GM19193 (cell line): ENCODE results near the gene CRTC1.

Experiments used
- POLR2A ChIP-seq: IDR thresholded peaks from 4 replicates; pipeline ENCODE4 v1.6.1; 2011; ENCODE audit not compliant: insufficient read depth, insufficient read length; ENCODE audit errors: extremely low read depth

Gene CRTC1

GRCh38 chr19:18789883-18790565 lies 106.5 kb downstream of the CRTC1 start:
- no peak for TF ChIP-seq POLR2A

DNA sequence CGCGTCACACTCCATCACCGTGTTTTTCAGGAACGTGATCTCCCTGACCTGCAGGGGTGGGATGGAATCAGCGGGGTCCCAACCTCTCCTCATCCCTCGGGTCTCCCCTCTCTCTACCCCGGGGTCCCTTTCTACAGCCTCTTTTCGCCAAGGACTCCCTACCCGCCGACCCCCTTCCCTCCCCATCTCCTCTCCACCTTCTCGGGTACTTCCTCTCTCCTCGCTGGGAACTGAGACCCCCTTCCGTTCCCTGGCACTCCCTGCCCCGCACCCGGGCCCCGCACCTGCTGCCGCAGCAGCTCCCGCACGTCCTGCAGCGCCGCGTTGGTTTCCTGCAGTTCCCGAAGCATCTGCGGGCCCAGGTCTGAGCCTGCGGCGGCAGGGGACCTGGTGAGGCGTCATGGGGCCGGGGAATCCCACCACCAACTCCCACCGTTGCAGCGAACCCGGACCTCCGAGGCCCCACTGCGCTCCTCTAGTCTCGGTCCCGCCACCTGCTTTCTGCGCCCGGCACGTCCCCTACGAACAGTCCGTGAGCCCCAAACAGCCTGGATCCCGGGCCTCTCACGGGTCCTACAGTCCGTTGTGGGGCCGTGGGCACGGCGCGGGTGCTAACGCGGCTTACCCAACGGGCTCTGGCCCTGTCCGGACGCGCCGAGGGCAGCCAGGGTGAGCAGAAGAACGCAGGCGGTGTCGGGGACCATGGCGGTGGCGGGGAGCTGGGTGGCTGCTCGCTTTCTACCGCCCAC lies 107.3 kb downstream of the CRTC1 start, which contains the start of gene COMP:
Gene COMP (minus strand): TSS at position 740 of the 749 bp plus-strand sequence. CDS start 36 bp downstream, at position 704.
- no peak for TF ChIP-seq POLR2A

GRCh38 chr19:18791315-18791678 lies 107.8 kb downstream of the CRTC1 start:
- no peak for TF ChIP-seq POLR2A

- TF ChIP-seq POLR2A, result no peak
Measured at GRCh38 chr19:18792661-18793060, 109.2 kb downstream of the CRTC1 start.

GRCh38 chr19:18793144-18794028 lies 109.9 kb downstream of the CRTC1 start:
- no peak for TF ChIP-seq POLR2A

DNA sequence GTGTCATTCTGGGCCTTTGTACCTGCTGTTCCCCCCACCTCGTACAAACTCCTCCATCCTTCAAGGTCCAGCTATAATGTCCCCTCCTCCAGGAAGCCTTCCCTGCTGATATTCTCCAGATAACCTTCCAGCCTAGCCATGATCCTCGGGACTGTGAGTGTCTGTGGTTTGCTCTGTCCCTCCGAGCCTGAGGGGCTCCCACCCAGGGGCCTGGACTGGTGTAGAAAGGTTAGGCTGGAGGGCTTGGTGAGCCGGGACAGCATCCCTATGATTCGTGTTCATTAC lies 110.5 kb downstream of the CRTC1 start:
- no peak for TF ChIP-seq POLR2A

DNA sequence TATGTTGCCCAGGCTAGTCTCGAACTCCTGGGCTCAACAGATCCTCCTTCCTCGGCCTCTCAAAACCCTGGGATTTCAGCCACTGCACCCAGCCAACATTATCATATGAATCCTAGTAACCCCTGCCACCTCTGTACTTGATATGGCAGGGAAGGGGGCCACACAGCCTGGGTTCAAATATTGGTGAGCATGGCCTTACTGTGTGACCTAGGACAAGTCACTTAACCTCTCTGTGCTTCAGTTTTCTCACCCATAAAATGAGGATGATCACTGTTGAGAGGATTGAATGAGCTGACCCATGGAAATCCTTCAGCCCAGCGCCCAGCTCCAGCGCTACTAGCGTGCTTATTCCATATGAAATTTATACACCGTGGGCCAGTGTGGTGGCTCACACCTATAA lies 111.2 kb downstream of the CRTC1 start:
- TF ChIP-seq POLR2A, result no peak

DNA sequence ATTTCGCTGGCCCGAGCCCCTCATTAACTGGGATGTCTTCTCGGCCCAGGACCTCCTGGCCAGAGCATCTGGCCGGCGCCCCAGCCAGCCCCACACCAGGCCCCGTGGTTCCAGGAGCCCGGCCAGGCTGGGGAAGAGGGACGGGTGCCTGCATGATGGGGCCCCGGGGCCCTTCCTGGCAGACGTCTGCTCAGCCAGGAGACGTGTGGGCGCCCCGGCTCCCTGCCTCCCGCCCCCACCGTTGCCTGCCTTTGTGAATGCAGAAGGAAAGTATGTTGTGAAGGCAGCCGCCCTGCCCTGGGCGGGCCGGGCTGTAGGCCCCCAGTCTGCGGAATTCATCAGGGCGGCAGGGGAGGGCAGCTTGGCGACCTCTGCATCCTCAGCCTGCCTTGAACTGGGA lies 112.1 kb downstream of the CRTC1 start:
- TF ChIP-seq POLR2A, result no peak

DNA sequence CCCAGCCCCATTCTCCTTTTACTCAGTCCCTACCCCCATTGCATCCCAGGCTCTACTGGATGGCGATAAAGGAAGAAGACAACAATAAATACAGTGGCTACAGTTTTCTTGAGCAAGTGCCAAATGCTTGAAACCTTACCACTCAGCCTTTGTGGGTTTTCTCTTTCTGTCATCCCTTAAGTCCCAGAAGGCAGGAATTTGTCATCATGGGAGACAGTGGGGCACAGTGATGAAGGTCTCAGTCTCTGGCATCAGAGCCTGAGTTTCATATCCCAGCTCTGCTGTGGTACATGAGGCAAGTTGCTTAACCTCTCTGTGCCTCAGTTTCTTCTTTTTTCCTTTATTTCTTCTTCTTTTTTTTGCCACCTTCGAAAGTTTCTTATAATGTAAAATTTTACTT lies 112.8 kb downstream of the CRTC1 start:
- TF ChIP-seq POLR2A, result no peak

DNA sequence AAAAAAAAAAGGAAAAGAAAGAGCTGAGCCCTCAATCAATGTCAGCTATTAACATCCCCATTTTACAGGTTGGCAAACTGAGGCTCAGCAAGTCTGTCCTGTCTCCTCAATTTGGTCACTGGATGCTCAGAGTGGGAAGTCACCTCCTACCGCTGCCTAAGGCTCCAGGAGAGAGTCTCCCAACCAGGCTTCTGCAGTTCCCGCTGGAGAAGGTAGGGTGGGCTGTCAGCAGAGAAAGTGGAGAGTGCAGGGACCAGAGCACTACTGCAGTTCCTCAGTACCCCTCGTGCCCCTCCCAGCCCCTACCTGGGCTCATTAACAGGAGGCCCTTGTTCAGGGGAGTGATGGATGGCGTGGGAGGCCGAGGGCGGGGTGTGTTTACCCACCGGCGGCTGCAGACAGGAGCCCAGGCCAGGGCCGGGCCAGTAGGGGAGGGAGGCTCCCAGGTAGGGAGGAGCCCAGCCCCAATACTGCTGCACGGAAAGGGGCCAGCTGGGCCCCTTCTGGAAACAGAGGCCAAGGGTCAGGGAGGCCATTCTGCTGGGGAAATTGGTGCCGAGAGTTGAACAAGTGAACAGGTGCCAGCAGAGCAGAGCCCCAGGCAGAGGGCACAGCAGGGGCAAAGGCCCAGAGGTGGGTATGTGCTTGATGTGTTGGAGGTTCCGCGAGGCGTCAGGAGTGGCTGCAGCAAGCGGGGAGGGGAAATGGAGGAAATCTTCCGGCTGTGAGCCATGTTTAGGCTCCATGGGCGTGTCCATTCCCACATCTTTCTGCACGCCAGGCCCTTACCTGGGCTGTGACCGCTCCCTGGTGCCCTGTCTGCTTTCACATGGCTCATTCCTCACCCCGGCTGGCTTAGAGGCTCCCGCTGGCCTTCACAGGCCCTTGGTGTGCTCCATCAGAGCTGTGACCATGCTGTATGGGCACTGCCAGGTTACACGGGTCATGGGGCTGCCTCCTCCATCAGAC lies 115.2 kb downstream of the CRTC1 start:
- no peak for TF ChIP-seq POLR2A

DNA sequence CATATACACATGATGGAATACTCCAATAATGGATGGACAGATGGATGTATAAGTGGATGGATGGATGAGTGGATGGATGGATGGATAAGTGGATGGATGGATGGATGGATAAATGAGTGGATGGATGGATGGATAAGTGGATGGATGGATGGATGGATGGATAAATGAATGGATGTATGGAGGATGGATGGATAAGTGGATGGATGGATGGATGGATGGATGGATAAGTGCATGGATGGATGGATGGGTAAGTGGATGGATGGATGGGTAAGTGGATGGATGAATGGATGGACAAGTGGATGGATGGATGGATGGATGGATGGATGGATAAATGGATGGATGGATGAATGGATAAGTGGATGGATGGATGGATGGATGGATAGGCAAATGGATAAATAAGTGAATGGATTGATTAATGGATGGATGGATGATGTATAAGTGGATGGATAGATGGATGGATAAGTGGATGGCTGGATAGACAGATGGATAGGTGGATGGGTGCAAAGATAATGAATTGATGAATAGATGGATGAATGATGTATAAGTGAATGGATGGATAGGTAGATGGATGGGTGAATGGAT lies 116.0 kb downstream of the CRTC1 start:
- TF ChIP-seq POLR2A, result no peak

GRCh38 chr19:18800079-18800478 lies 116.6 kb downstream of the CRTC1 start:
- no peak for TF ChIP-seq POLR2A

DNA sequence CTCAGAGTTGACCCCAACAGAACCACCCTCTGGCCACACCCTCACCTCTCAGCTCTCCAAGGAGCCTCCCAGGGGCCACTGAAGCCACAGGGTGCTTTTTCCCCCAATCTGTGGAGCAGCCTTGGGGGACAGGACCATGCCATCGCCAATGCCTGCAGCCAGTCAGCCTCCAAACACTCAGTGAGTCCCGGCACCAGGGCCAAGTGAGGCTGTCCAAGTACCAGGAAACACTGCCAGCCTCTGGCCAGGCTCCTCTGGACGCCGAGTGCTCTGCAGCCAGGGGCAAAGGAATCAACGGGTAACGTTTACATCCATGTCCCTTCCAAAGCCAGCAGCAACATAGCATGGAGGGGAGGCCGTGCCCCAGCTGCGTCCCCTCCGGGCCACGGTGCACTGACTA lies 117.2 kb downstream of the CRTC1 start:
- no peak for TF ChIP-seq POLR2A

DNA sequence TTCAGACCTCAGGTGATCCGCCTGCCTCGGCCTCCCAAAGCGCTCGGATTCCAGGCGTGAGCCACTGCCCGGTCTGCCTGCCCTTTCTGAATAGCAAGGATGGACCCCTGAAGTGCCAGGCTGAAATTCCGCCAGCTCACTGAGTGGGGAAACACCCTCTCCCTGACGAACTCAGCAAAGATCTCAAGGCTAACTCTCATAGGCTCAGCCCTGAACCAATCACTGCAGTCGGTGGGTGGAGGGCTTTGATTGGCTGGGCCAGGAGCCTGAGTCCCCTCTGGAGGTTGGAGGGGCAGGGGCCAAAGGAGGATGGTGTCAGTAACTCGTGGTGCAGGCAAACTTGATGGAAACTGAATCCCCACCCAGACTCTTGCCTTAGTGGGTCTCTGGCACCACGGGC lies 118.9 kb downstream of the CRTC1 start:
- TF ChIP-seq POLR2A, result no peak

- no peak for TF ChIP-seq POLR2A
Measured at GRCh38 chr19:18803550-18804138, 120.2 kb downstream of the CRTC1 start.
